Measurements from ENCODE around the gene PXDC1. TPM values are rescaled to one million over a fixed set of nuclear protein-coding genes. Genes with fewer than 3 reads are reported as not detected.

PXDC1 gene
- total RNA-seq, 1 donor from 2014 or later, result 7.5 TPM

- peaks cover 28% of the 10 kb centered on the region for H3K4me1 Mint-ChIP-seq (ENCODE audit: low read depth, unreplicated experiment)
- TF ChIP-seq, protein P1, sequence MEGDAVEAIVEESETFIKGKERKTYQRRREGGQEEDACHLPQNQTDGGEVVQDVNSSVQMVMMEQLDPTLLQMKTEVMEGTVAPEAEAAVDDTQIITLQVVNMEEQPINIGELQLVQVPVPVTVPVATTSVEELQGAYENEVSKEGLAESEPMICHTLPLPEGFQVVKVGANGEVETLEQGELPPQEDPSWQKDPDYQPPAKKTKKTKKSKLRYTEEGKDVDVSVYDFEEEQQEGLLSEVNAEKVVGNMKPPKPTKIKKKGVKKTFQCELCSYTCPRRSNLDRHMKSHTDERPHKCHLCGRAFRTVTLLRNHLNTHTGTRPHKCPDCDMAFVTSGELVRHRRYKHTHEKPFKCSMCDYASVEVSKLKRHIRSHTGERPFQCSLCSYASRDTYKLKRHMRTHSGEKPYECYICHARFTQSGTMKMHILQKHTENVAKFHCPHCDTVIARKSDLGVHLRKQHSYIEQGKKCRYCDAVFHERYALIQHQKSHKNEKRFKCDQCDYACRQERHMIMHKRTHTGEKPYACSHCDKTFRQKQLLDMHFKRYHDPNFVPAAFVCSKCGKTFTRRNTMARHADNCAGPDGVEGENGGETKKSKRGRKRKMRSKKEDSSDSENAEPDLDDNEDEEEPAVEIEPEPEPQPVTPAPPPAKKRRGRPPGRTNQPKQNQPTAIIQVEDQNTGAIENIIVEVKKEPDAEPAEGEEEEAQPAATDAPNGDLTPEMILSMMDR (IDR thresholded peaks at IDR 0.05; ENCODE audit: partially characterized antibody, unreplicated experiment), result no peak
These were observed 1.2 kb upstream of the PXDC1 start for GRCh38 chr6:3752531-3753227.

GRCh38 chr6:3751730-3752530 is 417 bp upstream of the PXDC1 start:
- peaks cover 22% of the 10 kb centered on the region for H3K4me1 Mint-ChIP-seq (ENCODE audit: low read depth, unreplicated experiment)
- no peaks in the 10 kb centered on the region for H3K36me3 Mint-ChIP-seq (ENCODE audit: unreplicated experiment)
- no peak overlapping the region for H3K4me3 Mint-ChIP-seq (ENCODE audit: unreplicated experiment)
- DNase-seq, result peak; percentile 83
- TF ChIP-seq, protein P1 (IDR thresholded peaks at IDR 0.05; ENCODE audit: partially characterized antibody, unreplicated experiment), result peak; percentile 43
- H3K9me3 Mint-ChIP-seq (ENCODE audit: unreplicated experiment), result peaks cover 6% of the 10 kb centered on the region
- H3K27me3 Mint-ChIP-seq (ENCODE audit: unreplicated experiment), result peaks cover 10% of the 10 kb centered on the region
- H3K27ac Mint-ChIP-seq (ENCODE audit: unreplicated experiment), result no peak overlapping the region

More at GRCh38 chr6:3752531-3753227, 1.2 kb upstream of the PXDC1 start:
- H3K27me3 Mint-ChIP-seq (ENCODE audit: unreplicated experiment), result peaks cover 10% of the 10 kb centered on the region
- peak overlapping the region; percentile 78 for H3K4me3 Mint-ChIP-seq (ENCODE audit: unreplicated experiment)
- H3K36me3 Mint-ChIP-seq (ENCODE audit: unreplicated experiment), result no peaks in the 10 kb centered on the region
- H3K27ac Mint-ChIP-seq (ENCODE audit: unreplicated experiment), result no peak overlapping the region
- peaks cover 8% of the 10 kb centered on the region for H3K9me3 Mint-ChIP-seq (ENCODE audit: unreplicated experiment)
- DNase-seq, result no peak

DNA sequence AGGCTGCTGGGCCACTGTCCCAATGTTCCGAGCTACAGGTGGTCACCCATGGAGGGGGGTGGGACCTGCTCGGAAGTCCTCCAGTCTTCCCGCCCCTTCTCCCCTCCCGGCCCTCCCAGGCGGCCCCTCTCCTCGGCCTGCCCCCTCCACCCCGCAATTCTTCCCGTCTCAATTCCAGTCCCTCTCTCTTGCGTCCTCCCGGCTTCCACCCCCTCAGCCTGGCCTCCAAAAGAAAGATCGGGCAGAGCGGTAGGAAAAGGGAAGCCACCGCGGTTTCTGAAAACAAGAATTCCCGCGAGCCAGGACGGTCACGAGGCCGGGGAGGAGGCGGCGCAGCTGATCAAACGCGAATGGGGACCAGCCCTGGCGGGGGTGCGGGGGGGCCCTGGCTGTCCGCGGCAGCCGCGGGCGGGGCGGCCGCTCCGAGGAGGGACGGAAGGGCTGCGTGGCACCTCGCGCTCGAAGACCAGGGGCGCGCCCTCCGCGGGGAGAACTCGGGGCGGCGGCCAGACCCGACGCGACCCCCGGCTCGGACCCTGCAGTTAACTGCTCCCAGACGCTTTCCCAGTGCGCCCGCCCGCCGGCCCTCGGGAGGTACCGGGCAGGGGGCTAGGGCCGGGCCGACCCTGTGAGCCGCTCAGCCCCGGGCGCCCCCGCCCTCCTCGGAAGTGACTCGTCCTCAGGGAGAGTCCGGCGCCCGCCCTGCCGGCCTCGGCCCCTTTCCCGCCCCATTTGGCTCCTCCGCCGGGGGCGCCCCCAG is 1.0 kb downstream of the PXDC1 start:
- TF ChIP-seq, protein P1 (IDR thresholded peaks at IDR 0.05; ENCODE audit: partially characterized antibody, unreplicated experiment), result no peak
- H3K4me1 Mint-ChIP-seq (ENCODE audit: low read depth, unreplicated experiment), result peaks cover 18% of the 10 kb centered on the region
- H3K27me3 Mint-ChIP-seq (ENCODE audit: unreplicated experiment), result peaks cover 10% of the 10 kb centered on the region
- peaks cover 11% of the 10 kb centered on the region for H3K9me3 Mint-ChIP-seq (ENCODE audit: unreplicated experiment)
- no peaks in the 10 kb centered on the region for H3K36me3 Mint-ChIP-seq (ENCODE audit: unreplicated experiment)
- H3K4me3 Mint-ChIP-seq (ENCODE audit: unreplicated experiment), result peak overlapping the region; percentile 80
- DNase-seq, result peak; percentile 57
- H3K27ac Mint-ChIP-seq (ENCODE audit: unreplicated experiment), result no peak overlapping the region

GRCh38 chr6:3749977-3750316 is 1.6 kb downstream of the PXDC1 start:
- Mint-ChIP-seq H3K4me1 (ENCODE audit: low read depth, unreplicated experiment) (peaks cover 18% of the 10 kb centered on the region), H3K9me3 (ENCODE audit: unreplicated experiment) (peaks cover 12% of the 10 kb centered on the region), H3K4me3 (ENCODE audit: unreplicated experiment) (peak overlapping the region; percentile 80), H3K36me3 (ENCODE audit: unreplicated experiment) (no peaks in the 10 kb centered on the region), H3K27me3 (ENCODE audit: unreplicated experiment) (peaks cover 10% of the 10 kb centered on the region), H3K27ac (ENCODE audit: unreplicated experiment) (no peak overlapping the region)
- TF ChIP-seq, protein P1 (IDR thresholded peaks at IDR 0.05; ENCODE audit: partially characterized antibody, unreplicated experiment), result no peak
- no peak for DNase-seq
